GM18951 (cell line): ENCODE data around the gene NOM1.

Experiments
- POLR2A ChIP-seq: IDR thresholded peaks from 4 replicates; pipeline ENCODE4 v1.6.1; 2011; ENCODE audit warnings: mild to moderate bottlenecking; ENCODE audit not compliant: insufficient read length, insufficient read depth; ENCODE audit errors: extremely low read depth
- in situ Hi-C: fragments of 300-500 bp; cut with MboI; formaldehyde crosslinking; loops from one replicate; pipeline ENCODE4 v1.12.0; 2022; ENCODE audit warnings: low sequenced_read_pairs, mixed read lengths, inconsistent platforms; ENCODE audit not compliant: unreplicated experiment

The NOM1 gene

GRCh38 chr7:157013602-157014549 lies 64.4 kb downstream of the NOM1 start:
- no peak for TF ChIP-seq POLR2A
- in situ Hi-C loops, result no loop called here

GRCh38 chr7:157014635-157015555 lies 65.4 kb downstream of the NOM1 start:
- in situ Hi-C loops, result no loop called here
- TF ChIP-seq POLR2A, result no peak

GRCh38 chr7:157016024-157016351 lies 66.5 kb downstream of the NOM1 start:
- no peak for TF ChIP-seq POLR2A
- in situ Hi-C loops, result no loop called here

GRCh38 chr7:157016352-157017041 lies 67.0 kb downstream of the NOM1 start:
- in situ Hi-C loops, result no loop called here

GRCh38 chr7:157017149-157017548 lies 67.6 kb downstream of the NOM1 start:
- TF ChIP-seq POLR2A, result no peak
- in situ Hi-C loops, result no loop called here

More at GRCh38 chr7:157016352-157017041, 67.0 kb downstream of the NOM1 start:
- peak; percentile 26 for TF ChIP-seq POLR2A

GRCh38 chr7:157017603-157018327 lies 68.3 kb downstream of the NOM1 start:
- no peak for TF ChIP-seq POLR2A
- in situ Hi-C loops, result no loop called here

- TF ChIP-seq POLR2A, result peak; percentile 29
- in situ Hi-C loops, result no loop called here
Measured at GRCh38 chr7:157018328-157018996, 69.0 kb downstream of the NOM1 start.

GRCh38 chr7:157018997-157019608 lies 69.6 kb downstream of the NOM1 start:
- no peak for TF ChIP-seq POLR2A
- in situ Hi-C loops, result no loop called here

GRCh38 chr7:157019718-157020451 lies 70.4 kb downstream of the NOM1 start:
- in situ Hi-C loops, result no loop called here
- TF ChIP-seq POLR2A, result no peak

- in situ Hi-C loops, result no loop called here
Measured at GRCh38 chr7:157020514-157021070, 71.1 kb downstream of the NOM1 start.

GRCh38 chr7:157021071-157021870 lies 71.8 kb downstream of the NOM1 start:
- in situ Hi-C loops, result no loop called here
- no peak for TF ChIP-seq POLR2A

More at GRCh38 chr7:157020514-157021070, 71.1 kb downstream of the NOM1 start:
- no peak for TF ChIP-seq POLR2A
